Measurements from ENCODE around the gene KRT33A.

DNA sequence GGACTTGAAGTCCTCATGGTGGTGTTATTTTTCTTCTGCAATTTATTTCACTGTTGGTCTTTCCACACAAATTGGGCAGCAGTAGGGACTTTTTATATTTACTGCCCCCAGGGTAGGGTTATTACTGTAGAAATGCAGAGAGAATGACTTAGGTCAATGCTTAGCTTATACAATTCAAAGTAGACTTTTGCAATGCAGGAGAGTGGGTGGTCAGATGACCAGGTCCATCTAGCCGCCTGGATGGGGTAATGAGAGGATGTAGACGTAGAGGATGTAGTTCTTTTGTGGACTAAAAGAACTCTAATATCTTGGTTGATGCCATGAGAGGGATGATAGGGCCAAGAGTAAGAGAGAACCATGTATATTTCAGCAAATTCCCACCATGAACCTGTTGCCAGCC lies 32.4 kb downstream of the KRT33A start:
- TF ChIP-seq POLR2A (IDR thresholded peaks at IDR 0.05), result no peak
- TF ChIP-seq CTCF (IDR thresholded peaks at IDR 0.05), result no peak
- no peak for TF ChIP-seq EP300 (IDR thresholded peaks at IDR 0.05)

Data from gastroesophageal sphincter (tissue), 3 donors.